Heart right ventricle (tissue), 16 donors: ENCODE results near the gene ULK4. TPM values are rescaled to one million over a fixed set of nuclear protein-coding genes. Genes with fewer than 3 reads are reported as not detected.
A peak's percentile ranks its signal among the peaks of the same experiment; 100 is the strongest.
"Not testable (repeated sequence)": the region's sequence is repeated elsewhere in the genome, so short reads cannot be mapped to it uniquely, and the experiment has no call there.

Experiments
- ATAC-seq, 8 donors: fragments of 200-7000 bp; cut with Tn5 transposase; one replicate each; pipeline ENCODE4 v1.9.1; 2020; ENCODE audit warnings: mild to moderate bottlenecking in 8 of 8, moderate library complexity in 8 of 8, moderate number of reproducible peaks in 1 of 8
- DNase-seq, 2 donors: peaks; one replicate each; pipeline ENCODE4 v3.0.0-alpha.2; 2020
- H3K27ac ChIP-seq, 10 donors: fragments of 200-600 bp; sonication (generic) in 2 of 10; one replicate each; pipeline versions ENCODE4 v1.5.0 to v1.8.0; 2020 to 2022; ENCODE audit warnings: mild to moderate bottlenecking in 3 of 10
- H3K27me3 ChIP-seq, 7 donors: fragments of 200-600 bp; one replicate each; pipeline ENCODE4 v1.8.0; 2021 to 2022; ENCODE audit warnings: mild to moderate bottlenecking in 2 of 7
- H3K36me3 ChIP-seq, 9 donors: fragments of 200-600 bp; sonication (generic) in 1 of 9; one replicate each; pipeline versions ENCODE4 v1.5.0 to v1.8.0; 2020 to 2022; ENCODE audit warnings: mild to moderate bottlenecking in 2 of 9
- H3K4me1 ChIP-seq, 9 donors: fragments of 200-600 bp; sonication (generic) in 1 of 9; one replicate each; pipeline versions ENCODE4 v1.5.0 to v1.8.0; 2020 to 2022; ENCODE audit warnings: mild to moderate bottlenecking in 4 of 9
- H3K4me3 ChIP-seq, 10 donors: fragments of 200-600 bp; sonication (generic) in 2 of 10; one replicate each; pipeline versions ENCODE4 v1.5.0 to v1.8.0; 2020 to 2022; ENCODE audit warnings: mild to moderate bottlenecking in 7 of 10, moderate library complexity in 2 of 10
- H3K9me3 ChIP-seq, 11 donors: fragments of 200-600 bp in 10 of 11; sonication (generic) in 2 of 11; one replicate each; pipeline versions ENCODE4 v1.5.0 to v1.8.0; 2013 to 2022; ENCODE audit warnings: mild to moderate bottlenecking in 2 of 11, control low read depth in 1 of 11, moderate library complexity in 1 of 11
- WGBS, 2 donors: extraction: QIAGEN DNeasy Blood & Tissue Kit; methylation state at CpG; one replicate each; pipeline ENCODE4 v1.1.7; 2013; ENCODE audit warnings: inconsistent platforms in 1 of 2; 5-methylcytosine and 5-hydroxymethylcytosine counted together
- intact Hi-C, 10 donors: fragments of 100-400 bp; cut with DNase I; formaldehyde crosslinking; loops; one replicate each; pipeline versions ENCODE4 v1.11.1 to v1.14.2; 2022
- polyA plus RNA-seq, 2 donors: library from polyadenylated mRNA; stranded (reverse); fragments of 200-250 nt; gene quantifications; one replicate each; pipeline ENCODE4 v1.2.3, GENCODE V29; 2013
- total RNA-seq, 10 donors: library from RNA; stranded (reverse); fragmentation: NEBNext Ultra II Directional in 3 of 10; extraction: Animal tissue kit (Norgen Biotek cat#: 25700) in 3 of 10; gene quantifications; one replicate each; pipeline versions ENCODE4 v1.2.1 to v1.2.4, GENCODE V29; 2021 to 2023
- TF ChIP-seq, protein P1 (sequence below), 9 donors: fragments of 200-600 bp; sonication (generic) in 2 of 9; IDR thresholded peaks; one replicate each; pipeline versions ENCODE4 v1.5.0 to v1.8.0; 2021 to 2022; ENCODE audit warnings: antibody characterized with exemption in 9 of 9, mild to moderate bottlenecking in 5 of 9, moderate library complexity in 1 of 9
- donor health status: Arrhythmogenic right ventricular cardiomyopathy.
- donor health status: ischemic (EF 13 %, LVEDD 7.1; RV severe dilation, severe dysfunction).
- donor health status: healthy with polysubstance abuse.
- donor health status: DM: no; HTN: yes; CAD: no.
- donor health status: DM: no; HTN: no; CAD: no.
- donor health status: ischemic (EF 25% LVEDD 6.9; RV normal size, moderate dysfunction).
- donor health status: ischemic (EF 25% LVEDD 5.7; RV mildly dilated, moderate dysfunction).
- donor health status: healthy.
- donor health status: DM: yes; HTN: yes; CAD: no.
- donor health status: Ischemic cardiomyopathy.
- donor health status: ischemic (EF 35%, LVEDD 5.7; RV mildly dilated, moderate dysfunction).
- donor health status: nonischemic (EF 11% LVEDD 7.7; RV severe dilation, severe dysfunction).
- donor health status: DM: yes; HTN: yes; CAD: no.
- donor health status: PGD.
- donor health status: ischemic (EF 29% LVEDD 5.4; RV normal size, mild dysfunction).
- donor health status: nonischemic (EF 23%, LVEDD 6.1; RV moderate dilation, normal function).

ULK4 gene
- total and polyA plus RNA-seq, 12 donors = 1.4 to 11.4 (median 2.6) TPM

DNA sequence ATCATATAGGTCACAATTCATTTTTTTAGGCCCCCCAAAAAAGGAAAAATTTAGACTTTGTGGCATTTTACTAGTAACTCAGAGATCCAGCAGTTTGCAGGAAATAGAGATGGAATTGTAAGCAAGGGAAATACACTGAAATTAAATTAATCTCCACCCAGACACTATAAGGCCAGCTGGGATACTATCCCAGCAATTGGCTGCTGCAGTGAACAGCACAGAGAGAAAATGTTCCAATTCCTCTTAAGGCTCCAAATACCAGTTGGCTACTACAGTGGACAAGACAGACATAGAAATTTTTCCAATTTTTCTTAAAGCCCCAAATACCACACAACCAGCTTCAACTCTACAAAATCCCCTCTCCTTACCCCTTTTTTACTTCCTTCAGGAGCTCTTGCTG, 78.9 kb downstream of the ULK4 start:
- intact Hi-C loops = loop anchor here in 6 of 10 donors (2.0 to 10.0 kb wide), 5 partner anchors 1301 to 1558 kb away; no protein-coding TSS in a partner anchor

DNA sequence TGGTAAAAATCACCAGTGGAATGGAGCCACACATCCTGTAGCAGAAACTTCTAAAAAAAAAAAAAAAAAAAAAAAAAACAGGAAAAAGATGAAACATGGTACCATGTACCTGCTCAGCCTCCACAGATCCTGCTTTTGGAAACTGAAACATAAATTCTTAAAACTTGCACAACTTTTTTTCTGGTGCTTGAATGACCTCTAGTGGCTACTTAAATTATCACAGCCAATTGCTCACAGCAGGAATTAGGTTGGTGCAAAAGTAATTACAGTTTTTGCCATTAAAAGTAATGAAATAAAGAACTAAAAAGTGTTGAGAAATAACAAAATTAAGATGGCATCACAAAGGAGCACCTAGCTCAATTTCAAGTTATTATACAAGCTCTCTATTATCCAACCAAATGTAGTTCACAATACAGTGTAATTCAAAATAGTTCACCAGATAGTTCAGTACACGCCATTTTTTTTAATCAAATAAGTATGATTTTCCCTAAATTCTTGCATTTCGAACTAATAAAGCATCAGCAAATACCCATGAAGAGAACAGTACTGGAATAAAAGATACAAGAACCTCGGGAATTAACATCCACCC, 80.6 kb downstream of the ULK4 start:
- 57 to 59% methylated on average over 3 of the region's 3 CpGs for WGBS, 2 donors
- intact Hi-C loops = loop anchor here in 8 of 10 donors (1.0 to 10.0 kb wide), 9 partner anchors 1297 to 1557 kb away; no protein-coding TSS in a partner anchor

More for the DNA sequence above, 78.9 kb downstream of the ULK4 start:
- no peak overlapping the region for H3K4me3 ChIP-seq
- H3K27me3 ChIP-seq = no peaks in the 10 kb centered on the region
- H3K36me3 ChIP-seq = peaks cover 0 to 4% (median 0%) of the 10 kb centered on the region in 9 donors
- TF ChIP-seq, protein P1, sequence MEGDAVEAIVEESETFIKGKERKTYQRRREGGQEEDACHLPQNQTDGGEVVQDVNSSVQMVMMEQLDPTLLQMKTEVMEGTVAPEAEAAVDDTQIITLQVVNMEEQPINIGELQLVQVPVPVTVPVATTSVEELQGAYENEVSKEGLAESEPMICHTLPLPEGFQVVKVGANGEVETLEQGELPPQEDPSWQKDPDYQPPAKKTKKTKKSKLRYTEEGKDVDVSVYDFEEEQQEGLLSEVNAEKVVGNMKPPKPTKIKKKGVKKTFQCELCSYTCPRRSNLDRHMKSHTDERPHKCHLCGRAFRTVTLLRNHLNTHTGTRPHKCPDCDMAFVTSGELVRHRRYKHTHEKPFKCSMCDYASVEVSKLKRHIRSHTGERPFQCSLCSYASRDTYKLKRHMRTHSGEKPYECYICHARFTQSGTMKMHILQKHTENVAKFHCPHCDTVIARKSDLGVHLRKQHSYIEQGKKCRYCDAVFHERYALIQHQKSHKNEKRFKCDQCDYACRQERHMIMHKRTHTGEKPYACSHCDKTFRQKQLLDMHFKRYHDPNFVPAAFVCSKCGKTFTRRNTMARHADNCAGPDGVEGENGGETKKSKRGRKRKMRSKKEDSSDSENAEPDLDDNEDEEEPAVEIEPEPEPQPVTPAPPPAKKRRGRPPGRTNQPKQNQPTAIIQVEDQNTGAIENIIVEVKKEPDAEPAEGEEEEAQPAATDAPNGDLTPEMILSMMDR (IDR thresholded peaks at IDR 0.05) = no peak
- H3K27ac ChIP-seq = no peak overlapping the region
- no peaks in the 10 kb centered on the region for H3K9me3 ChIP-seq
- no peaks in the 10 kb centered on the region for H3K4me1 ChIP-seq
- ATAC-seq = no peak
- DNase-seq = no peak

DNA sequence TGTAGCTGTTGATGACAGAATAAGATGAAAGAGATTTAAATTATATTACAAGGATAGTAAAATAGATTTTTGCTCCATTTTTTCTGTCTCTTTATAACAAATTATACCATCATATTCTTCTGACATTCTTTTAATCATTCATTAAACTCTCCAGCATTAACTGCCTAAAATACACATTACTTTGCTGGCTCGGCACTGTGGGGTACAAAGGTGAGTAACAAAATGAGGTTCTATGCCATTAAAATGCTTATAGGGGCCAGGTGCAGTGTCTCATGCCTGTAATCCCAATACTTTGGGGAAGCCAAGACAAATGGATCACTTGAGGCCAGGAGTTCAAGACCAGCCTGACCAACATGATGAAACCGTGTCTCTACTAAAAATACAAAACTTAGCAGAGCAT, 81.5 kb downstream of the ULK4 start:
- no peaks in the 10 kb centered on the region for H3K27me3 ChIP-seq
- intact Hi-C loops = loop anchor here in 8 of 10 donors (2.0 to 10.0 kb wide), 7 partner anchors 1296 to 1556 kb away; no protein-coding TSS in a partner anchor
- ATAC-seq = no peak
- H3K4me3 ChIP-seq = no peak overlapping the region
- WGBS, 2 donors = 80 to 82% methylated on average over 2 of the region's 2 CpGs
- no peak overlapping the region for H3K27ac ChIP-seq
- H3K4me1 ChIP-seq = no peaks in the 10 kb centered on the region
- DNase-seq = no peak
- TF ChIP-seq, protein P1 (IDR thresholded peaks at IDR 0.05) = no peak
- no peaks in the 10 kb centered on the region for H3K9me3 ChIP-seq
- peaks cover 0 to 4% (median 0%) of the 10 kb centered on the region in 9 donors for H3K36me3 ChIP-seq

More for the DNA sequence above, 80.6 kb downstream of the ULK4 start:
- no peak overlapping the region for H3K4me3 ChIP-seq
- peak in 1 of 2 donors; percentile 23 for DNase-seq
- H3K27me3 ChIP-seq = no peaks in the 10 kb centered on the region
- no peaks in the 10 kb centered on the region for H3K4me1 ChIP-seq
- TF ChIP-seq, protein P1 (IDR thresholded peaks at IDR 0.05) = peak; percentile 47 to 81 (median 76)
- peaks cover 0 to 4% (median 0%) of the 10 kb centered on the region in 9 donors for H3K36me3 ChIP-seq
- no peak overlapping the region for H3K27ac ChIP-seq
- no peaks in the 10 kb centered on the region for H3K9me3 ChIP-seq
- no peak for ATAC-seq

DNA sequence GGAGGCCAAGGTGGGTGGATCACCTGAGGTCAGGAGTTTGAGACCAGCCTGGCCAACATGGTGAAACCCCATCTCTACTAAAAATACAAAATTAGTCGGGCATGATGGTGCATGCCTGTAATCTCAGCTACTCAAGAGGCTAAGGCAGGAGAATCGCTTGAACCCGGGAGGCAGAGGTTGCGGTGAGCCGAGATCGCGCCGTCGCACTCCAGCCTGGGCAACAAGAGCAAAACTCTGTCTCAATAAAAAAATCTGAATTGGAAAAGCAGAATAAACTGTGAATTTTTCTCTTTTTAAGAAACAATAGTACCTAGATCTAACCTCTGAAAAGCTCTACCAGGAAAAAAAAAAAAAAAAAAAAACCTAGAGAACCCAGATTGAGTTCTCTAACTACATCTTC, 84.2 kb downstream of the ULK4 start:
- not testable (repeated sequence) for ATAC-seq

DNA sequence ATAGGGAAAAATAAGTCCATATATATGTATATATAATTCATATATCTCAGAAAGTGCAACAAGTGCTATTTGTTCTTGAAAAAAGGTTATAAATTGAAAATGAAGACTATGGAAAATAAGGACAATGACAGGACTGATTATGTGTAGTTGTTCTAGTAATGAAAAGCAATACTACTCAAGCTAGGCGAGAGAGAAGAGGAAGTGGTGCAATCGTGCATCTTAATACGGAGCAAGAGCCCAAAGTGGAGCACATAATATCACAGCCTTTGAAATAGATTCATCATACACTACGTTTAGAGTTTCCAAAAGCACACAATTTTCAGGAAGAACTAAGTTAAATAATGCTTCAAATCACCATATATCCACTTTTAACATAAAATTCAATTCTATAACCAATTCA, 87.9 kb downstream of the ULK4 start:
- intact Hi-C loops = no loop called here
- ATAC-seq = no peak
- DNase-seq = no peak
- TF ChIP-seq, protein P1 (IDR thresholded peaks at IDR 0.05) = no peak
- Histone ChIP-seq H3K4me1 (no peaks in the 10 kb centered on the region), H3K27me3 (no peaks in the 10 kb centered on the region), H3K27ac (no peak overlapping the region), H3K4me3 (no peak overlapping the region), H3K9me3 (no peaks in the 10 kb centered on the region), H3K36me3 (no peaks in the 10 kb centered on the region)
- WGBS, 2 donors = 89% methylated on average over 4 of the region's 4 CpGs

More for the DNA sequence above, 84.2 kb downstream of the ULK4 start:
- DNase-seq, H3K27me3 ChIP-seq, H3K27ac ChIP-seq, H3K9me3 ChIP-seq, H3K4me1 ChIP-seq, H3K36me3 ChIP-seq, H3K4me3 ChIP-seq: not testable (repeated sequence)
- intact Hi-C loops = loop anchor here in 4 of 10 donors (2.0 to 5.0 kb wide), 3 partner anchors 1297 to 1550 kb away; no protein-coding TSS in a partner anchor
- WGBS, 2 donors = 94 to 97% methylated on average over 9 of the region's 9 CpGs
